Stimulated activated CD4-positive, alpha-beta T cell treated with anti-CD3 and anti-CD28 coated beads, Interleukin-2, amount 100 ng/mL, for 24 hours (primary cell): ENCODE measurements around the gene ZRANB3.
"Not testable (repeated sequence)": the region's sequence is repeated elsewhere in the genome, so short reads cannot be mapped to it uniquely, and the experiment has no call there.

Experiments
- DNase-seq, 2 donors: peaks; one replicate each; pipeline ENCODE4 v3.0.0-alpha.2; 2020

Gene ZRANB3

DNA sequence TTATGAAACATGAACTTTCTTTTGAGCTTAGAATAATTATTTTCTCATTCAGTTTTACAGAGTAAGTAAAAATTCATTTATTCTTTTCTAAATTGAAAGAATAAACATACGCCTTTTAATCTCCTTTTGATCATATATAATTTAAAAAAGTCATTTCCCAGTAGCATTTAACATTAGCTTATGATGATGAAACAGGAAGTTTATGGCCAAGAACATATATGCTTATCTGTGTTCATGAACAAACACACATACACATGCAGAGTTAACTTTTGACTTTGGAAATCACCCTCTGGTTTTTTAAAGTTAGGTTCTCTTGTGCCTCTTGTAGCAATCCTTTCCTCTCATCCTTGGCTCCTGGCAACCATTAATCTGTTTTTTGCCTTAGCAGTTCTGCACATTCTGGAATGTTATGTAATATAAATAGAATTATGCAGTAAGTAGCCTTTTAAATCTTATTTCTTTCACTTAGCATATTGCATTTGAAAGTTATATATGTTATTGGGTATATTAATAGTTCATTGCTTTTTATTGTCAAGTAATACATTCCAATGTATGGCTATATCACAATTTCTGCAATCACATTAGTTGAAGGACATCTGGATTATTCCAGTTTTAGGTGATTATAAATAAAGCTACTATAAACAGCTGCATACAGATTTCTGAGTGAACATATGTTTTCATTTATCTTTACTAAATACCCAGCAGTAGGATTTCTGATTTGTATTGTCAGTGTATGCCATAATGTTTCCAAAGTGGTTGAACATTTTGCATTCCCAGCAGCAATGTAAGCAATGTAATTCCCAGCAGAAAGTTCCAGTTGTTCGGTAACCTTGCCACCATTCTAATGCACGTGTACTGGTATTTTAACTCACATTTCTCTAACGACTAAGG lies 210.3 kb downstream of the ZRANB3 start:
- no peak for DNase-seq

DNA sequence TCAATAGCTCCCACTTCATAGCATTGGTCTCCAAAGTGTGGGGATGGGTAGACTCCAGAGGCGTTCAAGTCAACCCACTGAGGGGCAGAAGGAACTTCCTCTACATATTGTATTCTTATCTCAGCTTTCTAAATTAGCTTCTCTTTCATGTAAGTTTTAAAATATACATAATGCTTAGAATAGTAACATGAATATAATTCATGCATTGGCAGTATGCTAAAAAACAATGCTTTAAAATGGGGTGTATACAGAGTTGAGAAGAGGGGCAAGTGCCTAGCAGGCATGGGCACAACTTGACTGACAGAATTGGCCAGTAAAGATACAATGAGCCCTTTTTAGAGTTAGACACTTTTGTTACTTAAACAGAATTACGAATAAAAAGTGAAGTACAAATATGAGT lies 212.2 kb downstream of the ZRANB3 start:
- no peak for DNase-seq

GRCh38 chr2:135317375-135317774 lies 213.6 kb downstream of the ZRANB3 start:
- DNase-seq = no peak

- DNase-seq = no peak
These were observed 219.1 kb downstream of the ZRANB3 start for GRCh38 chr2:135311962-135312361.

DNA sequence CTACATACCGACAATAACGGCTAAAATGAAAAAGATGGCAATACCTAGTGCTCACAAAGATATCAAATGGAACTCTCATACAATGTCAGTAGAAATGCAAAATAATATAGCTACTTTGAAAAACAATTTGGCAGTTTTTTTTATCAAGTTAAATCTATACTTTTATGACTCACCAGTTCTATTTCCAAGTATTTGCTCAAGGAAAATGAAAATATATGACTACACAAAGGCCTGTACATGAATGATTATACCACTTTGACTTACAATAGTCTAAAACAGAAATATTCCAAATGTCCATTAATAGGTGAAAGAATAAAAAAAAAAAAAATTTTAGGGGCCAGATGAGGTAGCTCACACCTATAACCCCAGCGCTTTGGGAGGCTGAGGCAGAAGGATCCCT lies 219.8 kb downstream of the ZRANB3 start:
- no peak for DNase-seq

- DNase-seq = no peak
These were observed 226.3 kb downstream of the ZRANB3 start for GRCh38 chr2:135304694-135305093.

DNA sequence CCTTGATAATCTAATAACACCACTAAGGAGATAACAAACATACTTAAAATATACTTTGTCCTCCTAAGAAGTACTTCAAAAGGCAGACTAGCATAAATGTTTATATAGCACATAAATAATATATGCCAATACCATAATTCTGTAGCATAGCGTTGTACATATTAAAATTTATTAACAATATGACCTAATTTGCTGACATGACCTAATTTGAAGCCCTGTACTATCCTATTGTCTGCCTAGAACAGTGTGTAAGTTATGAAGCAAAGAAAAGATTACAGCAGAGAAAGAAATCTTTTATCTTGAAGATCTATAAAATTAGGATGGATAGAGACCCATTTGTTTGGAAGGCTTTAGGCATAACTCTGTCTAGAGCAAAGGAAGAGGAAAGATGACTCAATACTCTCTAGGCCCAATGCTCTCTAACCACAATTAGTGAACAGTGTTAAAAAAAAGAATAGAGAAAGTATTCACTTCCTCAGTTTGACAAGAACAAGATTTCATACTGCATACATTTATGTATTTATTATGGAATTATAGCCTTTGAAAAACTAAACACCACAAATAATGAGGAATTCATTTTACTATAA lies 231.3 kb downstream of the ZRANB3 start:
- no peak for DNase-seq

- no peak for DNase-seq
These were observed 231.9 kb downstream of the ZRANB3 start for GRCh38 chr2:135299165-135299564.

DNA sequence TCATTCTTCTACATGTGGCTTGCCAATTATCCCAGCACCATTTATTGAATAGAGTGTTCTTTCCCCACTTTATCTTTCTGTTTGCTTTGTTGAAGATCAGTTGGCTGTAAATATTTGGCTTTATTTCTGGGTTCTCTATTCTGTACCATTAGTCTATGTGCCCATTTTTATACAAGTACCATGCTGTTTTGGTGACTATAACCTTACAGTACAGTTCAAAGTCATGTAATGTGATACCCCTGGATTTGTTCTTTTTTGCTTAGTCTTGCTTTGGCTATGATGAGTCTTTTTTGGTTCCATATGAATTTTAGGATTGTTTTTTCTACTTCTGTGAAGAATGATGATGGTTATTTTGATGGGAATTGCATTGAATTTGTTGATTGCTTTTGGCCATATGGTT lies 243.9 kb downstream of the ZRANB3 start:
- DNase-seq = not testable (repeated sequence)

- no peak for DNase-seq
These were observed 245.6 kb downstream of the ZRANB3 start for GRCh38 chr2:135285391-135285790.

- DNase-seq = no peak
These were observed 249.6 kb downstream of the ZRANB3 start for GRCh38 chr2:135281379-135281778.

- DNase-seq = no peak
These were observed 251.8 kb downstream of the ZRANB3 start for GRCh38 chr2:135279209-135279608.

- no peak for DNase-seq
These were observed 254.5 kb downstream of the ZRANB3 start for GRCh38 chr2:135276525-135276924.

GRCh38 chr2:135271006-135271405 lies 260.0 kb downstream of the ZRANB3 start:
- no peak for DNase-seq

DNA sequence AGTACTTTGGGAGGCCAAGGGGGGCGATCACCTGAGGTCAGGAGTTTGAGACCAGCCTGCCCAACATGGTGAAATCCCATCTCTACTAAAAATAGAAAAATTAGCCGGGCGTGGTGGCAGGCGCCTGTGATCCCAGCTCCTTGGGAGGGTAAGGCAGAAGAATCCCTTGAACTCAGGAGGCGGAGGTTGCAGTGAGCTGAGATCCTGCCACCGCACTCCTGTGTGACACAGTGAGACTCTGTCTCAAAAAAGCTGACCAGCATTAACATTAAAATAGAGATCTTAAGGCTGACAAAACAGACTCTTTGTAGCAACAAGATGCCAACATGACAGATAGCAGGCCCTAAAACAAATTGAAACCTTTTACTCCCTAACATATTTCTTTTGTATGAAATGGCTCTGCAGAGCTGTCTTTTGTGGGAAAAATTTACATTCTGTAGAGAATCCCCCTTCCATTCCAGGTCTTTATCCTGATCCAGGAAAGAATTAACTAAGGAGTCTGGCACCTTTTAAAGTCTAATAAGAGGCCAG lies 265.0 kb downstream of the ZRANB3 start:
- DNase-seq = no peak

- no peak for DNase-seq
These were observed 271.9 kb downstream of the ZRANB3 start for GRCh38 chr2:135259123-135259522.

DNA sequence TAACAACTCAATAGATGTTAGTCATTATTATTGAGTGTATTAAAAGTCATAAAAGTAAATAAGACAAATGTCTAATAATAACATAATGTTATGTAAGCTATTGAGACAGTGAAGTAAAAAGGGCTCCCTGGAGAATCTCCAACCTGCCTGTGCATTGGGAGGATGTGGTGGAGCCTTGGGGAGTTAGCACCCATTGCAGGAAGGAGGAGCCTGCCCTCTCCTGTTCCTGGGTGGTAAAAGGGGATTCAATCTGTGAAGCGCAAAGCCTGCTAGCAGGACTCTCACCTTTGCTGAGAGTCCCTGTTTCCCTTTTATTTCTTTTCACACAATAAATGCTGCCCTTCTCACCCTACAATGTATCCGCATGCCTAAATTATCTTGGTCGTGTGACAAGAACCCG lies 272.8 kb downstream of the ZRANB3 start:
- DNase-seq = no peak

DNA sequence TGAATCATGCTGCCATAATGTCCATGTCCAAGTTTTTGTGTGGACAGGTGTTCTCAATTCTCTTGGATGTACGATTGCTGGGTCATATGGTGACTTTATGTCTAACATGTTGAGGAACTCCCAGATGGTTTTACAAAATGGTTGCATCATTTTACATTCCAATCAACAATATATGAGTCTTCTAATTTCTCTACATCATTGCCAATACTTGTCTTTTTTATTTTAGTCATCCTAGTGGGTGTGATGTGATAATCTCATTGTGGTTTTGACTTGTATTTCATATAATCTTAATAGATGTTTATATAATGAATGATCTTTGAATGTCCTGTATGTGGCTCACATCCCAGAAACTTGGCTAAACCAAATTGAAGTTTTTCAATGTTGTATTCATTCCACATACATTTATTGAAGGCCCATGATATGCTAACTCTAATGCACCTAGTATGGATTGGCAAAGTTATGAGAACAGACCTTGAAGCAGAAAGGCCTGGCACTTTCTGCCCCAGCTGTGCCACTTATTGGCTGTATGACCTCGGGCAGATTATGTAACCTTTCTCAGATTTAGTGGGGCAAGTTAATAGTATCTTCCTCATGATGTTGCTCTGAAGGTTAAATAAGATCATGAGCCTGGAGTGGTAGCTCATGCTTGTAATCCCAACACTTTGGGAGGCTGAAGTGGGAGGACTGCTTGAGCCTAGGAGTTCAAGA lies 273.5 kb downstream of the ZRANB3 start:
- no peak for DNase-seq

GRCh38 chr2:135256531-135257260 lies 274.3 kb downstream of the ZRANB3 start:
- DNase-seq = no peak

DNA sequence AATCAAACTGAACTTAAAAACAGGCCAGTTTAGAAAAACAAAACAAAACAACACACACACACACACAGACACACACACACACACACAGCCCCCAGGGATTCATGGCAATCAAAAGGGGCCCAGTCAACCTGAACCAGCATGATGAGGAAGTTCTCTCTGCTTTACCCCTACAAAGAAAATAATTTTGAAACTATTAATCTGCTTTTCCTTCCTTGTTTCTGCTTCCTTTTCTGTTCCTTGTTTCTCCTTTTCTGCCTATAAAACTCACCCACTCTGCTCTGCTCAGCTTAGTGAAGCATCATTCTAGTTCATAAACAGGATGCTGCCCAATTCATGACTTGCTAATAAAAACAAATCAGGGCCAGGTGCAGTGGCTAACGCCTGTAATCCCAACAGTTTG lies 275.8 kb downstream of the ZRANB3 start:
- DNase-seq = no peak

- no peak for DNase-seq
These were observed 278.1 kb downstream of the ZRANB3 start for GRCh38 chr2:135252805-135253458.

DNA sequence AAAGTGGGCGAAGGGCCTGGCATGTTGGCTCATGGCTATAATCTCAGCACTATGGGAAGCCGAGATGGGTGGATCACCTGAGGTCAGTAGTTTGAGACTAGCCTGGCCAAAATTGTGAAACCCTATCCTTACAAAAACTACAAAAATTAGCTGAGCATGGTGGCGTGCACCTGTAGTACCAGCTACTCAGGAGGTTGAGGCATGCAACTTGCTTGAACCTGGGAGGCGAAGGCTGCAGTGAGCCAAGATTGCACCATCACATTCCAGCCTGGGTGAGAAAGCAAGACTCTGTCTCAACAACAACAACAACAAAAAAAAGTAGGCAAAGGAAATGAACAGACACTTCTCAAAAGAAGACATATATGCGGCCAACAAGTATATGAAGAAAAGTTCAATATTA lies 282.4 kb downstream of the ZRANB3 start:
- no peak for DNase-seq
